ENCODE measurements around the gene CFAP97.
"Not testable (repeated sequence)": the region's sequence is repeated elsewhere in the genome, so short reads cannot be mapped to it uniquely, and the experiment has no call there.

Gene CFAP97

DNA sequence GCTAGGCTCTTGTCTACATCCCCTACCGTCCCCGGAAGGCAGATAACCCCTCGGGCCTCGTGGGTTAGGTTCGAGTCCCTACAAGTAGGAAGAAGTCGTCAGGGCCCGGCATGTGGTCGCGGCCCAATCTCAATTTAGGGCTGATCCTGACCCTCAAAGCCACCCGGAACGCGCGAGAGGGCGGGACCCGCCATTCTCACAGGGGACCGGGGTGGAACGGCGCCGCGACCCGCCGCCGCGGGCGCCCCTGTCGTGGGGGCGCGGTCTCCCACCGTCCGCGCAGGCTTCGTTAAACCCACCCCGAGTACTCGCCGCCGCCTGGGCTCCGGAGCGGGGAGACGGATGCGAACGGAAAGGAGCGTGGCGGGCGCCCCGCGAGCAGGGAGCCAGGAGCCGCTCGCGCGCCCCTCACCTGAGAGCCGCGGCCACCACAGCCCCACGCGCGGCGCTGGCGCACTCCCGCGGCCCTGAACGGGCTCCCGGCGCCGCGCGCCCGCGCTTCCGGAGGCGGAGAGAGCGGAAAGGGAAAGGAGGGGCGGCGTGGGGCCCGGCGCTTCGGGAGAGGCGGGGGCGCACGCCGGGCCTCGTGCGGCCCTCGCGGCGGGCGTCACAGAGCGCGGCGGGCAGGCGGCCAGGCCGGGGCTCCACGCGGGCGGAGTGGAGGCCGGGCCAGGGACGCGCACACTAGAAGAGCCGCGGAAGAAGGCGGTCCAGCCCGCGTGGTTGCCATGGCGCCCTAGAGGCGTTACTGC lies at the start of gene CFAP97:
Gene CFAP97 (minus strand): TSS at position 515 of the 752 bp plus-strand sequence. CDS start 12,804 bp downstream, outside the sequence.
- DNase-seq = peak; percentile 7 to 43

DNA sequence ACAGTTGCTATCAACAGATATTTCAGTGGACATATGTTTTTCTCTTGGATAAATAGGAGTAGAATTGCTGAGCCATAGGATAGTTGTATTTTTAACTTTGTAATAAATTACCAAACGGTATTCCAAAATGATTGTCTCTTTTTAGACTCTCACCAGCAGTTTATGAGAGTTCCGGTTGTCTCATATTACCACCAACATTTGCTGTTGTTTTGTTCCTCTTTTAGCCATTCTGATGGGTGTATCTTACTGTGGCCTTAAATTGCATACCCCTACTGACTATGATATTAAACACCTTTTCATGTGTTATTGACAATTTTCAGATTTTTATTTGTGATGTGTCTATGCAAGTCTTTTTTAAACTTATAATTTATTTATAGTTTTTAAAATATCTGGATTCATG lies 45.3 kb upstream of the CFAP97 start:
- no peak for DNase-seq

DNA sequence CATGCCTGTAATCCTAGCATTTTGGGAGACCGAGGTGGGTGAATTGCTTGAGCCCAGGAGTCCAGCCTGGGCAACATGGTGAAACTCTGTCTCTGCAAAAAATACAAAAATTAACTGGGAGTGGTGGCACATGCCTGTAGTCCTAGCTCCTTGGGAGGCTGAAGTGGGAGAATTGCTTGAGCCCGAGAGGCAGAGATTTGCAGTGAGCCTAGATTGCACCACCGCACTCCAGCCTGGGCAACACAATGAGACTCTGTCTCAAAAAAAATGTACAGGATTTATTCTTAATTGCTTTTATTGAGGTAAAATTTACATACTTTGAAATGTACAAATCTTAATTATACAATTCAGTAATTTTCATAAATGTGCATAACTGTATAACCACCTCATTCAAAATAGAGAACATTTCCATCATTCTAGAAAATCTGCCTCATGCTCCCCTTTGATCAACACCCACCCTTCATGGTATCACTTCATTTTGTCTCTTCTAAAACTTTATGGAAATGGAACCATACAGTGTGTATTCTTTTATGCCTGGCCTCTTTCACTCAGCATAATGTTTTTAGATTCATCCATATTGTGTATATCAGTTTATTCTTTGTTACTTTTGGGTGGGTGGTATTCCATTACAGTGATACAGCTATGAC lies 44.7 kb upstream of the CFAP97 start:
- no peak for DNase-seq

DNA sequence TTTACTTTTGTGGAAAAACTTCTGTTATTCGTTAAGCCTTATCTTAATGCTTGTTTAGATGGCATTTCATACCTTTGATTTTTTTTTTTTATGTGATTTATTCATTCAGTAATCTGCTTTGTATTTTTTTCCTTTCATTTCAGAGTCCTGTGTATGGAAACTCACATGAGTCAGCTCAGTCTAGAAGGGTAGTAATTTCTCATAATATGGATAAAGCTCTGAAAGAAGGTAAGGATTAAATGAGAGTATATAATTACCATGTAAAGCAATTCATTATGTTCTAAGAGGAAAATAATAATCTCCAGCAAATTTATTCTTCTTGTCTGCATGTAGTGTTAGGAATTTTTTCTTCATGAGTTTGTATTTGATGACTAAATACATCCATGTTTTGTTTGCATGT lies 43.4 kb upstream of the CFAP97 start:
- no peak for DNase-seq

DNA sequence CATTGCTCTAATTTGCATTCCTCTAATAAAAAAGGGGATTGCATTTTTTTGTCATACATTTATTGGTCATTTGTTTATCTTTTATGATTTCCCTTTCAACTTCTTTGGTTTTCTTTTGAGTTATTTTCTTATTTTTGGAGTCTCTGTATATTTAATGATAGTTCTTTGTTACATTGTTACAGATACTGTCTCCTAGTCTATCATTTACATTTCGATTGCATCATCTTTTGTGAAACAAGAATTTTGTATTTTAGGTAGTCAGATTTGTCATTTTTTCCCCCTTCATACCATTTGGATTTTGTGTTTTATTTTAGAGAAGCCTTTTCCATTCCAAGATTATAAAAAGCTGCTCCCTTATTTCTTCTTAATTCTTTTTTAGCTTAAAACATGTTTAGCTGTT lies 42.7 kb upstream of the CFAP97 start:
- DNase-seq = no peak

DNA sequence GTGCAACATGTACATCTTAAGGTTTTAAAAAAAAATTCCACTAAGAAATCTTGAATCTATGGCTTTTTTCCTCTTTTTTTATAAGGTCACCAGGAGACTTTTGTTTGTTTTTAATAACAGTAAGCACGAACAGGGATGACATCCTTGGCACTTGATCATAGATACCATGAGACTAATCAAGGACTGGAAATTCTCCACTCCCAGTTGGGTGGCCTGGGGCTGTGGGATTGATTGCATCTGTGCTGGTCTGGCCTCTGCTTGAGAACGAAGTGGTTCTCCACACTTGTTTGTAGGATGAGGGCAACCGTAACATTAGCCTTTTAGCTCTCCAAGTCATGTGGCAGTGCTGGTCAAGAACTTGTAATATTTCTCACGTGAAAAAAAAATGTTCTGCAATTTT lies 41.0 kb upstream of the CFAP97 start:
- no peak for DNase-seq

DNA sequence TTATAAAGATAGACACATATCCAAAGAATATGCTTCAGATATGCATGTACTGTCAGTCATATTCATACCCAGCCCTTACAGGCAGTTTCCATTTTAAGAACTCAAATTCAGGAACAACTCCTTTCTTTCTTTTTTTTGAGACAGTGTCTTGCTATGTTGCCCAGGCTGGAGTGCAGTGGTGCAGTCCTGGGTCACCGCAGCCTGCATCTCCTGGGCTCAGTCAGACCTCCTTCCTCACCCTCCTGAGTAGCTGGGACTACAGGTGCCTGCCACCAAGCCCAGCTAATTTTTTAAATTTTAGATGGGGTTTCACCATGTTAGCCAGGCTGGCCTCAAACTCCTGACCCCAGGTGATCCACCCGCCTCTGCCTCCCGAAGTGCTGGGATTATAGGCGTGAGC lies 40.1 kb upstream of the CFAP97 start:
- no peak for DNase-seq

DNA sequence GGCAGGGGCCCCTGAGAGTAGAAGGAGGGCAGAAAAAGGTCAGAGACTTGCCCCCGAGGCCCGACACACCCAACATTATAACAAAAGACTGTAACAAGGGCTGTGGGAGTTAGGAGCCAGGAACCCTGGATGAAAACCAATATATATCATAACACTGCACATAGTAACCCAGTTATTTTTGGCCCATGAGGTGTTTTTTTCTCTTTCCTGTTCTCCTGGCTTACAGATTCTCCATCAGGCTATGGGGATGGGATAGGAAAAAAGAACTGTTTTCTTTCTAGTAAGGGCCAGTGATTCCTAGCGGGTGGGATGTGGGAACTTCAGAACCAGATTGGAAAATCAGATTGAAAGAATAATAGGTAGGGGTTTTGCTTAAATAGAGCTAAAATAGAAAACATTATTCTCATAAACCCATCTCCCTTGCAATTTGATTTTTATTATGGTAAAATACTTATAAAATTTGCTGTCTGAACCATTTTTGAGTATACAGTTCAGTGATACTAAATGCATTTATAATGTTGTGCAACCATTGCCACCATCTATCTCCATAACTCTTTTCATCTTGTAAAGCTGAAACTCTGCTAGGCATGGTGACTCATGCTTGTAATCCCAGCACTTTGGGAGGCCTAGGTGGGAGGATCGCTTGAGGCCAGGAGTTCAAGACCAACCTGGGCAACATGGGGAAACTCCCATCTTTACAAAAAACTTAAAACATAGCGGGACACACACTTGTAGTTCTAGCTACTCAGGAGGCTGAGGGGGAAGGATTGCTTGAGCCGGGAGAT lies 39.1 kb upstream of the CFAP97 start:
- no peak for DNase-seq

DNA sequence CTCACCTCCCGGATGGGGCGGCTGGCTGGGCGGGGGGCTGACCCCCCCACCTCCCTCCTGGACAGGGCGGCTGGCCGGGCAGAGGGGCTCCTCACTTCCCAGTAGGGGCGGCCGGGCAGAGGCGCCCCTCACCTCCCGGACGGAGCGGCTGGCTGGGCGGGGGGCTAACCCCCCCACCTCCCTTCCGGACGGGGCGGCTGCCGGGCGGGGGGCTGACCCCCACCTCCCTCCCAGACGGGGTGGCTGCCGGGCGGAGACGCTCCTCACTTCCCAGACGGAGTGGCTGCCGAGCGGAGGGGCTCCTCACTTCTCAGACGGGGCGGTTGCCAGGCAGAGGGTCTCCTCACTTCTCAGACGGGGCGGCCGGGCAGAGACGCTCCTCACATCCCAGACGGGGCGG lies 36.7 kb upstream of the CFAP97 start:
- not testable (repeated sequence) for DNase-seq

DNA sequence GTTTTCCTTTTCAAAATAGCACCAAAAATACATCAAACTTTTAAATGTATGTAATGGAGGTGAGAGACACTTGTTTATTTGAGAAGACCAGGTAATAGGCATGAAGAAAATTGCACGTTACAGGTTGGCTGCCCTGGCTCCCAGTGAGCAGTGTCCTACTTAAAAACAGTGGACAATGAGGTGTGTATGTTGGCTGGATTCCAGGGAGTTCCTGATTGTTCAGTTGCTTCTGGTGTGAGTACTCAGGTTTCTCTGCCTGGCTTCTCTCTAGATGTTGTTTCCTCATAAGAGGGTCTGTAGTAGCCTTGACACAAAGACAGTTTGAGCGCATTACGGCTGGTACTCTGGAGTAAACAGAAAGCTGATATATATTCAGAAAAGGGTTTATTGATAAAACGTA lies 35.0 kb upstream of the CFAP97 start:
- DNase-seq = no peak

DNA sequence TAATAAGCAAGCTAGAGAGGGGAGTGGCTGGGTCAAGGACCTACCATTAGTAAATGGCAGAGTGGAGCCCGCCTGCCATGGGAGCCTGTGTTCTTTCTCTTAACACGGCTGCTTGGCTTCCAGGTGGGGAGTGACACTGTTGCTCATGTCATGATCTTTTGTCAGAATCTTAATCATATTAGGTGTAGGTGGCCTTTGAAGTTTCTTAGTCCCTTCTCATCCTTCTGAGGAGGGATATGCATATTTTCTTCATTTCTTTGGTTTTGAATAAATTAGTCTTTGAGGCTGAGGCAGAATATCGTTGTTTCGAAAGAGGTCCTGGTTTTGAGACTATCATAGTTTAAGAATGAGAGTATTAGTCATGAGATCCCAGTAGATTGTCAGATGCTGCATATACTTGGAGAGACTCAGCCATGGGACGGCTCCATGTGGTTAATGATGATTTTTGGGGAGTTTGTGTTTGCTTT lies 34.4 kb upstream of the CFAP97 start:
- DNase-seq = no peak

DNA sequence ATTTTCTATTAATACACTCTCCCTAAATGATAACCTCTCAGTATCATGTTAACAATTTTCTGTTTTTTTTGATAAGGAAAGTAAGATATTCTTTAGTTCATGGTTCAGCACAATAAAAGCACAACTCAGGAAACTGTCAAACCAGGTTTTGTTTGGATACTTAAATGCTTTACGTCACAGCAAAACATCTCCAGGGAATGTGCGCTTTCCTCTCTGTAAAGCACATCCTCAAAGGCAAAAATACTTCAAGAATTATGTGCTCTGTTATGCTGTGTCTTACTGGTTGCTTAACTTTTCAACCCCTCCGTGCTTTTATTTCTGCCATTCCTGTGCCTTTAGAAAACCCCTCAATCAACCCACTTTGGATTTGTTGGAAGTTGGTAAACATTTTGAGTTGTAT lies 33.4 kb upstream of the CFAP97 start:
- no peak for DNase-seq

DNA sequence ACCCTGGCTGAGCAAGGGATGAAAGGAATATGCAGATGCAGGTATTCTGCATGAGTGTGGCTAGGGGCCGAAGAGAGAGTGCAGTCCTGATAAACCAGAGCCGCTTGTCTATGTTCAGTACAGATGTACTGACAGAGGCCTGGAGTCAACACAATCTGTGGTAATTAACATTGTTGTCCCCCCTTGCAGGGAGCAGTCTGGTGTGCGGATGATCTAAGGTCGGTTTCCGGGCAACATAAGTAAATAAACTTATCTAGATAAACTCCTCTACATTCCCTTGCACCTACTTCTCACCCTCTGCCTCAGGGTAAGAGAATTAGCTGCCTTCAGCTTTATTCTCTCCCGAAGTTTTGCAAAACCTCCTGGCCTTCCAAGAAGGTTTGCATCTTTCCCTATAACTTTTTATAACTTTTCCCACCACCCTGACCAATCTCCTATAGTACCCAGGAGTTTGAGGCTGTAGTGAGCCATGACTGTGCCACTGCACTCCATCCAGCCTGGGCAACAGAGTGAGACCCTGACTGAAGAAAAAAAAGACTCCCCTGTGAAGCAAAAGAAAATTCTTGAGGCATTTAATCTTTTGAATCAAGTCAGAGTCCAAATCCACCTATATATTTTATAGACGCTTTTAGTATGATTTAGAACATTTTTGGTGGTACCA lies 32.2 kb upstream of the CFAP97 start:
- DNase-seq = no peak

DNA sequence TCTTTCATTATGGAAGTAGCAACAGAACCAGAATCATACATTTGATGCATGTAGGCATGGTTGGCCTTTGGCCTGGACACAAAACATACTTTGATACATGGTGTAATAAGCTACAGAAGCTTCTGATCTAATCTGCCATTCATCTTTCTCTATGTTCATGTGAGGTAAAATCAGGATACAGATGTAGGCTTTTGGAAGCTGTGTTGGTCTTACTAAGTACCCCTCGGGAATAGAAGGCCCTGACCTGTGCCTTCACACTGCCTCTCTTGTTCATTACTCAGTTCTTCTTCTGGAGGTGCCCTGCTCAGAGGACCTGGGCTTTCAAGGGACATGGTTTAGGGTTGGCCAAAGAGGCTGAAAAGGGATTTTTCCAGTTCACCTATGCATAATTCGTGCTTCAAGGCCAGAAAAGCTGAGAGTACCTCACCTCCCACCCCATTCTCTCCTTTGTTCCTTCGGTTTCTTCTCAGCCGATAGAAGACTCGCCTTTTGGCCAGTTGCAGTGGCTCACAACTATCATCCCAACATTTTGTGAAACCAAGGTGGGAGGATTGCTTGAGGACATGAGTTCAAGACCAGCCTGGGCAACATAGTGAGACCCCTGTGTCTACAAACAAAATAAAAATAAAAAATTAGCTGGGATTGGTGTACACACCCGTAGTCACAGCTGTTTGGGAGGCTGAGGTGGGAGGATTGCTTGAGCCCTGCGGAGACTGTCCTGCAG lies 31.5 kb upstream of the CFAP97 start:
- DNase-seq = no peak

DNA sequence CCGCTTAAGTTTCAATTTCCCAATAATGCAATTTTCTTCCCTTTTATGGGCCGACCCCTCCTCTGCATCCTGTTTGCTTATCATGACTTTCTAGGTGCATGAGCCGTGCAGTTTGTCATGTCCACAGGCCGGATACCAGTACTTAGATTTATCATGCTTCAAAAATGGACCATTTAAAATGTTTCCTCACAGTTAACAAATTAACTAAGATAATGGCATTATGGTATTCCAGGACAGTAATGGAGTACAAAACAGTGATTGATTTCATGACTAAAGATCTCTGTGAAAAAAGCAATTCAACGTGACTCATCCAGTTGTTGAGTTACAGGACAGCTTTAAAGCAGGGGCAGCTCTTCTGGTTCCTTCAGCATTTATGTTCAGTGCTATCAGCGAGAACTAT lies 28.6 kb upstream of the CFAP97 start:
- DNase-seq = no peak

DNA sequence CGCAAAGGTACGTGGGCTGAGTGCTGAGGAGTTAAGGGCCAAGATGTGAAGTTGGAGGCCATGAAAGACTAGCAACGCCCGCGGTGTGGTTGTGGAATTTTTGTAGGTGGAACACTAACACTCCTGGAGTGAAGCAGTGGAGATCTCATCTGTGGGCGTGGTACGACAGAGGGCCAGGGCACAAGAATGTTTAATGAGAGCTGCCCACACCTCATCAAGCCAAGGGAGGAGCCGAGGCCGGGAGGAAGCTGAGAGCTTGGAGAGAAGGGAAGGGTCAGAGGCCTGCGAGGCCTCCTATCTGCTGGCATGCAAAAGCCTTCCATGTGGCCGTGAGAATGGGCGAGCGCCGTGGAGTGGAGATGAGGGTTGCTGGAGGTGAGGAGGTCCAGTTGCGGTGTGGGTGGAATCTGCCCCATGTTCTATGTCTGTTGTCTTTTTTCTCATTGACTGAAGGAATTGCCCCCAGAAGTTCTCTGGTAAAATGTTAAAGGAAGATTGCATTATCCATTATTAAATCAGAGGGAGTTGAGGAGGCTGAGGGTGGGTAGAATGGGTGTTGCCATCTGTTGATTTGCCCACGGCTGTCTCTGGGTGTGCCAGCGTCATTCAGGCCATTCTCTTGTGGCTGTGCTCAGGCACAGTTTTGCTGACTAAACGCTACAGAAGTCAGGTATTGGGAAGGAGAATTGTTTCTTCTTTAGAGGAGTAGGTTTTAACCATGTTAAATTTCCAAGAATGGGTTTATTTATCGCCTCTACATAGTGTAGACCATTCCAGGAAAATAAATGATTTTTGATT lies 25.4 kb upstream of the CFAP97 start:
- DNase-seq = no peak

DNA sequence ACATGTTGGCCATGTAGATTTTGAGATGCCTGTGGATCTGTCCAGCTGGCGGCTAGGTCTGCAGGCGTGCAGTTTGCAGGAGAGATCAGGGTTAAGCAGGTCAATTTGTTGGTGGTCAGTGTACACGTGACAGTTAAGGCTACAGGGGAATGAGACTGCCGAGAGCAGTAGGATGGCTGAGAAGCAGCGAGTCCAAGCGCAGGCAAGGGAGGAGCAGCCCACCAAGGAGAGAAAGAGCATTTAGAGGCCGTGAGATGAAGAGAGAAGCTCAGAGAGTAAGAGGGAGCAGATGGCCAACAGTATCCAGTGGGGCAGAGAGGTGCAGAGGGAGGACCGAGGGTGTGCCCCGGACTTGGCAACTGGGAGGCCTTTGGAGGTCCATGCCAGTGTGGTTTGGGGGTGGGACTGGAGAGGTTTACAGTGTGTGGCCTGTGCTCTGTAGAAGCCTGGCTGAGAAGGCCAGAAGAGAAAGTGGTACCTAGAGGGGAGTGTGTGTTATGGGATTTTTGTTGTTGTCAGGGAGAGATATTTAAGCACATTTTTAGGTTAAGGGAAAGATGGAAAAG lies 24.0 kb upstream of the CFAP97 start:
- no peak for DNase-seq

DNA sequence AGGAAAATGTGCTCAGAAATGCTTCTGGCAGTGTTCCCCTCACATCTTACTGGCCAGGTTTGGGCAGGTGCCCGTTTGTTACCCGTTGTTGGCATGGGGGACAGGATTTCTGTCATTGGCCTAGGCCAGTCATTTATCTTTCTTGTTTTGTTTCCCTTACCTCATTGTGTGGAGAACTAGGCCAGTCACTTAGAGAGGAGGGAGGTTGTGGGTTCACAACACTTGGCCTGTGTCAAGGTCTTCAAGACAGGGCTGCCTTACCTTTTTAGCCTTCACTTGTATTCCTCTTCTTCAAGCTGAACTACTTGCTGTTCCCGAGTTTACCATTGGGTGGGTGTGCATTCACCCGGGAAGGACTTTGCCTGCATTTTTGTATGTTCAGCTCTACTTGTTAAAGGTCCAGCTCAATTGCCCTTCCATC lies 23.3 kb upstream of the CFAP97 start:
- DNase-seq = no peak

DNA sequence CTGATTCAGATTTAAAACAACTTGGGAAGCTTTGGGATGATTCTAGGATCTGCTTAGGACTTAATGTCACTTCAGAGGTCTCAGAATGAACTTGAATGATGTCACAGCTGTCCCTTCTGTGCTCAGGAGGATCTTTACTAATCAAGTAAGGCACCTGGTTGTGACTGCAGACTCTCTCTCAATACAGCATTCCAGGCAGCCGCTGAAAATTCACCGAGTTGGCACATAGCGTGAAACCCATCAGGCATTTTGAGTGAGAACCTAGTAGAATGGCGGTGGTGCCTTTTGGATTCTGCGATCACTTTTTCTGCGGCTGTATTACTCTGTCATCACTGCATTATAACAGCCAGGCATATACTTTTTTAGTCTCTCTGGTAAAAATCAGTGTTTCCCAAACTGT lies 22.1 kb upstream of the CFAP97 start:
- no peak for DNase-seq

DNA sequence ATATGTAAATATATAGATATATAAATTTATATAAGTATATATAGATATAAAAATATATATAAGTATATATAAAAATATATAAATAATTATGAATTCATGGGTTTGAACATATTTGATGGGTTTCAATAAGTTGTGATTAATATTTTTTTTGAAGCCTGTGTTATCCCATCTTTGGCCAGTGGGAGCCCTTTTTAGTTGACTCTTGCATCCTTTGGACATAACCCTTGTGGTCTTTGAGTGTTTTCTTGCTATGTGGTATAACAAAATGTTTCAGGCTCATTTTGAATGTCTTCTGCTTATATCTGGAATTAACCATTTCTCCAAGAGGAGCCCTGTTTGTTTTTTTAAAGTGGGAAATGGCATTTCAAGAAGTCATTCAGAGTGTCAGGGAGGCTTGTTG lies 20.8 kb upstream of the CFAP97 start:
- DNase-seq = no peak

DNA sequence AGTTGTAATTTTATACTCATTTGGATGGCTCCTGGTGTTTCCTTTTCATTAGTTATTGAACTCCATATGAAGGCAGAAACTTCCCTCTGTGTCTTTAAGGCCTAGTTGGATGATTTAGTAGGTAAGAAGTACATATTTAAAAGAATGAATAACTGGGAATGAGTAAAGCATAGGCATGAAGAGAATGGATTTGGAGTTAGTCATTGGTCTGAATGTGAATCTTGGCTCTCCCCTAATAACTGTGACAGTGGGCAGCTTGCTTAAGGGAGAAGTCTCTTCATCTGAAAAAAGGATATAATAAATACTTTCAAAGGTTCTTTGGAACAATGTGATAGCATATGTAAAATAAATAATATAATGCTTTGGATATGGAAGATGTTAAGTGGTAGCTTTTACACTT lies 18.8 kb upstream of the CFAP97 start:
- no peak for DNase-seq
